GM23338 (cell line): Measurements from ENCODE around the gene MST1.

Source experiments
- CREB1 ChIP-seq: fragments of 250-450 bp; sonication (Bioruptor Pico); IDR thresholded peaks from 2 replicates; pipeline ENCODE4 v1.5.0; 2020; ENCODE audit warnings: low read depth, mild to moderate bottlenecking, moderate library complexity
- EZH2 ChIP-seq: fragments of 200-600 bp; sonication (generic); IDR thresholded peaks from one replicate; pipeline ENCODE4 v1.8.0; 2017; ENCODE audit warnings: antibody characterized with exemption, mild to moderate bottlenecking, low read depth; ENCODE audit not compliant: unreplicated experiment
- EZH2phosphoT487 ChIP-seq: fragments of 200-600 bp; sonication (generic); IDR thresholded peaks from one replicate; pipeline ENCODE4 v1.8.1; 2018; ENCODE audit warnings: antibody characterized with exemption; ENCODE audit not compliant: unreplicated experiment
- JUNB ChIP-seq: IDR thresholded peaks from one replicate; pipeline ENCODE4 v1.6.1; 2016; ENCODE audit warnings: antibody characterized with exemption; ENCODE audit not compliant: unreplicated experiment
- NANOG ChIP-seq: IDR thresholded peaks from 2 replicates; pipeline ENCODE4 v1.6.1; 2016; ENCODE audit warnings: antibody characterized with exemption, borderline replicate concordance
- POLR2AphosphoS5 ChIP-seq: IDR thresholded peaks from 2 replicates; pipeline ENCODE4 v1.6.1; 2016; ENCODE audit warnings: antibody characterized with exemption, low read depth
- STAT1 ChIP-seq: IDR thresholded peaks from one replicate; pipeline ENCODE4 v1.6.1; 2016; ENCODE audit warnings: antibody characterized with exemption; ENCODE audit not compliant: unreplicated experiment
- ZNF331 ChIP-seq: fragments of 250-450 bp; sonication (Bioruptor Pico); IDR thresholded peaks from 2 replicates; pipeline ENCODE4 v1.5.0; 2020; ENCODE audit warnings: low read depth, mild to moderate bottlenecking, moderate library complexity
- TF ChIP-seq, protein P1 (sequence below), 2 experiments: fragments of 200-600 bp in 1 of 2; sonication (generic) in 1 of 2; conservative IDR thresholded peaks; 2 replicates each; pipeline versions ENCODE4 v1.5.1 to v1.6.1; 2016 to 2017; ENCODE audit warnings: antibody characterized with exemption in 2 of 2, low read depth in 2 of 2, mild to moderate bottlenecking in 2 of 2, moderate library complexity in 1 of 2
- TF ChIP-seq, protein P2 (sequence below): IDR thresholded peaks from 2 replicates; pipeline ENCODE4 v1.6.1; 2016; ENCODE audit warnings: antibody characterized with exemption
- TF ChIP-seq, protein P3 (sequence below): IDR thresholded peaks from one replicate; pipeline ENCODE4 v1.6.1; 2018; ENCODE audit warnings: antibody characterized with exemption; ENCODE audit not compliant: unreplicated experiment

GRCh38 chr3:49738067-49738713, 48.9 kb upstream of the MST1 start:
- TF ChIP-seq EZH2 (no peak), POLR2AphosphoS5 (no peak), EZH2phosphoT487 (no peak), STAT1 (no peak), JUNB (no peak), CREB1 (no peak), NANOG (no peak), ZNF331 (no peak)
- TF ChIP-seq, protein P1, sequence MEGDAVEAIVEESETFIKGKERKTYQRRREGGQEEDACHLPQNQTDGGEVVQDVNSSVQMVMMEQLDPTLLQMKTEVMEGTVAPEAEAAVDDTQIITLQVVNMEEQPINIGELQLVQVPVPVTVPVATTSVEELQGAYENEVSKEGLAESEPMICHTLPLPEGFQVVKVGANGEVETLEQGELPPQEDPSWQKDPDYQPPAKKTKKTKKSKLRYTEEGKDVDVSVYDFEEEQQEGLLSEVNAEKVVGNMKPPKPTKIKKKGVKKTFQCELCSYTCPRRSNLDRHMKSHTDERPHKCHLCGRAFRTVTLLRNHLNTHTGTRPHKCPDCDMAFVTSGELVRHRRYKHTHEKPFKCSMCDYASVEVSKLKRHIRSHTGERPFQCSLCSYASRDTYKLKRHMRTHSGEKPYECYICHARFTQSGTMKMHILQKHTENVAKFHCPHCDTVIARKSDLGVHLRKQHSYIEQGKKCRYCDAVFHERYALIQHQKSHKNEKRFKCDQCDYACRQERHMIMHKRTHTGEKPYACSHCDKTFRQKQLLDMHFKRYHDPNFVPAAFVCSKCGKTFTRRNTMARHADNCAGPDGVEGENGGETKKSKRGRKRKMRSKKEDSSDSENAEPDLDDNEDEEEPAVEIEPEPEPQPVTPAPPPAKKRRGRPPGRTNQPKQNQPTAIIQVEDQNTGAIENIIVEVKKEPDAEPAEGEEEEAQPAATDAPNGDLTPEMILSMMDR (conservative IDR thresholded peaks at IDR 0.05; ENCODE audit: low read depth in 2 of 2), result no peak
- TF ChIP-seq, protein P2, sequence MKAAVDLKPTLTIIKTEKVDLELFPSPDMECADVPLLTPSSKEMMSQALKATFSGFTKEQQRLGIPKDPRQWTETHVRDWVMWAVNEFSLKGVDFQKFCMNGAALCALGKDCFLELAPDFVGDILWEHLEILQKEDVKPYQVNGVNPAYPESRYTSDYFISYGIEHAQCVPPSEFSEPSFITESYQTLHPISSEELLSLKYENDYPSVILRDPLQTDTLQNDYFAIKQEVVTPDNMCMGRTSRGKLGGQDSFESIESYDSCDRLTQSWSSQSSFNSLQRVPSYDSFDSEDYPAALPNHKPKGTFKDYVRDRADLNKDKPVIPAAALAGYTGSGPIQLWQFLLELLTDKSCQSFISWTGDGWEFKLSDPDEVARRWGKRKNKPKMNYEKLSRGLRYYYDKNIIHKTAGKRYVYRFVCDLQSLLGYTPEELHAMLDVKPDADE, result no peak
- TF ChIP-seq, protein P3, sequence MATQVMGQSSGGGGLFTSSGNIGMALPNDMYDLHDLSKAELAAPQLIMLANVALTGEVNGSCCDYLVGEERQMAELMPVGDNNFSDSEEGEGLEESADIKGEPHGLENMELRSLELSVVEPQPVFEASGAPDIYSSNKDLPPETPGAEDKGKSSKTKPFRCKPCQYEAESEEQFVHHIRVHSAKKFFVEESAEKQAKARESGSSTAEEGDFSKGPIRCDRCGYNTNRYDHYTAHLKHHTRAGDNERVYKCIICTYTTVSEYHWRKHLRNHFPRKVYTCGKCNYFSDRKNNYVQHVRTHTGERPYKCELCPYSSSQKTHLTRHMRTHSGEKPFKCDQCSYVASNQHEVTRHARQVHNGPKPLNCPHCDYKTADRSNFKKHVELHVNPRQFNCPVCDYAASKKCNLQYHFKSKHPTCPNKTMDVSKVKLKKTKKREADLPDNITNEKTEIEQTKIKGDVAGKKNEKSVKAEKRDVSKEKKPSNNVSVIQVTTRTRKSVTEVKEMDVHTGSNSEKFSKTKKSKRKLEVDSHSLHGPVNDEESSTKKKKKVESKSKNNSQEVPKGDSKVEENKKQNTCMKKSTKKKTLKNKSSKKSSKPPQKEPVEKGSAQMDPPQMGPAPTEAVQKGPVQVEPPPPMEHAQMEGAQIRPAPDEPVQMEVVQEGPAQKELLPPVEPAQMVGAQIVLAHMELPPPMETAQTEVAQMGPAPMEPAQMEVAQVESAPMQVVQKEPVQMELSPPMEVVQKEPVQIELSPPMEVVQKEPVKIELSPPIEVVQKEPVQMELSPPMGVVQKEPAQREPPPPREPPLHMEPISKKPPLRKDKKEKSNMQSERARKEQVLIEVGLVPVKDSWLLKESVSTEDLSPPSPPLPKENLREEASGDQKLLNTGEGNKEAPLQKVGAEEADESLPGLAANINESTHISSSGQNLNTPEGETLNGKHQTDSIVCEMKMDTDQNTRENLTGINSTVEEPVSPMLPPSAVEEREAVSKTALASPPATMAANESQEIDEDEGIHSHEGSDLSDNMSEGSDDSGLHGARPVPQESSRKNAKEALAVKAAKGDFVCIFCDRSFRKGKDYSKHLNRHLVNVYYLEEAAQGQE, result no peak
